Measurements from ENCODE around the gene ABHD18.

DNA sequence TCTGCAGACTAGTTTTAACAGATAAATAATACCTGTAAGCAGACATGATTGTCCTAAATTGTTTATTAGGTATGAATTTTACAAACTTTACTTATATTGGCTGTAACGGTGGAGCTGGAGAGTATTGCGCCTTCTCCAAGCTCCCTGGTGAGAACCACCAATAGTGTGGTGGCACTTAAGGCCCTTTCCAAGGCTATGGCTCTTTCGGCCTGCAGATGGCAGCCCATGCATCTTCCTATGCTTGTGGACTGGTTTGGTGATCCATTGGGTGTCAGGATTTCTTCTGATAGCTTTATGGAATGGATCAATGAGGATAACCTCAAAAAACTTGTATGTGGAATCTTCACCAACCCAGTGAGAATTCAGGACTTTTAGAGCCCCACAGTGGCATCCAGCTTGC lies 103.7 kb downstream of the ABHD18 start:
- TF ChIP-seq, protein P1, sequence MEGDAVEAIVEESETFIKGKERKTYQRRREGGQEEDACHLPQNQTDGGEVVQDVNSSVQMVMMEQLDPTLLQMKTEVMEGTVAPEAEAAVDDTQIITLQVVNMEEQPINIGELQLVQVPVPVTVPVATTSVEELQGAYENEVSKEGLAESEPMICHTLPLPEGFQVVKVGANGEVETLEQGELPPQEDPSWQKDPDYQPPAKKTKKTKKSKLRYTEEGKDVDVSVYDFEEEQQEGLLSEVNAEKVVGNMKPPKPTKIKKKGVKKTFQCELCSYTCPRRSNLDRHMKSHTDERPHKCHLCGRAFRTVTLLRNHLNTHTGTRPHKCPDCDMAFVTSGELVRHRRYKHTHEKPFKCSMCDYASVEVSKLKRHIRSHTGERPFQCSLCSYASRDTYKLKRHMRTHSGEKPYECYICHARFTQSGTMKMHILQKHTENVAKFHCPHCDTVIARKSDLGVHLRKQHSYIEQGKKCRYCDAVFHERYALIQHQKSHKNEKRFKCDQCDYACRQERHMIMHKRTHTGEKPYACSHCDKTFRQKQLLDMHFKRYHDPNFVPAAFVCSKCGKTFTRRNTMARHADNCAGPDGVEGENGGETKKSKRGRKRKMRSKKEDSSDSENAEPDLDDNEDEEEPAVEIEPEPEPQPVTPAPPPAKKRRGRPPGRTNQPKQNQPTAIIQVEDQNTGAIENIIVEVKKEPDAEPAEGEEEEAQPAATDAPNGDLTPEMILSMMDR (IDR thresholded peaks at IDR 0.05 in 4 of 5, conservative IDR thresholded peaks at IDR 0.05 in 1 of 5), result peak in 1 of 5 experiments; percentile 15
- TF ChIP-seq POLR2A (IDR thresholded peaks at IDR 0.05), result no peak
